ENCODE data around the gene MBNL2. TPM values are rescaled to one million over a fixed set of nuclear protein-coding genes. Genes with fewer than 3 reads are reported as not detected.

The MBNL2 gene
- total and polyA plus RNA-seq, 2 of the 13 experiments (the other 11 are each of a cell fraction or from before 2014, with no cell fraction given): 30.8 to 59.0 TPM

DNA sequence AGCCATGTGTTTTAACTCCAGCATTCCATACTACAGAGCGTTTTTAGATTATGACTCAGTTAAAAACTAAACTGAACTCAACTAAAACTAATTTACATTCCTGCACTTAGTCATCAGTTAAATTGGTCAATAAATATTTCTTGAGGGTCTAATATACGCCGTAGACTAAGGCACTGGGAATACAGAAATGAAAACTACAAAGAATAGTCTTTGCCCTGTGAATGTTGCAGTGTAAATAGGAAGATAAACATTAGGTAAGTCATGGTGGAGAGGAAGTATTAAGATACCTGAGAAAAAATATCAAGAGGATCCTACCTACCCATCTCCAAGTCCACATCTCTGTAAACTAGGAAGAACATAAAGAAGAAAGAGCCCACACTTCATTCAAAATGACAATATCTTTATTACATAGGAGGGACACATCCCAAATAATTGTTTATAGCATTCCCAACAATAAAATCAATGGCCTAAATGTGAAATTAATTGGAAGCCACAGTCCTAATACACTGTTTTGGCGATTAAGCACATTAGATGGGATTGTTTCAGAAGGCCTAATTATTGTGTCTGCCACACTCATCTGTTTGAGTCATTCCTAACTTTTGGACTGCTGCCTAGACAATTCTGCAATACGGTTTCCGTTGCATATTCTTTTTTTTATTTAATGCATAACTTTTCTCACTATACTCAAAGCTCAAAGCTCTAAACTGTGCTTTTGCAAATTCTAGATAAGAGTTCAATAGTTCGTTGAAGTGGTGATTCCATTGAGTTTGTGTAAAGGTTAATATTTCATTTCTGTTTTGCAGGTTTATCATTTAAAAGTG, 52.9 kb downstream of the MBNL2 start (continued):
- no peak for TF ChIP-seq RFXAP (CRISPR knock-in tag; IDR thresholded peaks at IDR 0.05; ENCODE audit: borderline replicate concordance)
- TF ChIP-seq FOXK1 (CRISPR knock-in tag; IDR thresholded peaks at IDR 0.05; ENCODE audit: borderline replicate concordance, low read depth): peak; percentile 76
- peak; percentile 38; the same call in 1 of the 2 replicates for TF ChIP-seq NFE2L2 (IDR thresholded peaks at IDR 0.05; ENCODE audit: low read length)
- no peak for TF ChIP-seq ZNF414 (CRISPR knock-in tag; IDR thresholded peaks at IDR 0.05)
- TF ChIP-seq SP5 (CRISPR knock-in tag; IDR thresholded peaks at IDR 0.05; ENCODE audit: borderline replicate concordance, low read depth): no peak
- no peak for TF ChIP-seq ZNF615 (CRISPR knock-in tag; IDR thresholded peaks at IDR 0.05; ENCODE audit: borderline replicate concordance)
- peak; percentile 87 for TF ChIP-seq MIER3 (CRISPR knock-in tag; IDR thresholded peaks at IDR 0.05; ENCODE audit: borderline replicate concordance)
- no peak for TF ChIP-seq MXI1 (IDR thresholded peaks at IDR 0.05; ENCODE audit: borderline replicate concordance, low read depth, low read length)
- no peak for TF ChIP-seq TFDP2 (CRISPR knock-in tag; IDR thresholded peaks at IDR 0.05)
- TF ChIP-seq, protein P1, sequence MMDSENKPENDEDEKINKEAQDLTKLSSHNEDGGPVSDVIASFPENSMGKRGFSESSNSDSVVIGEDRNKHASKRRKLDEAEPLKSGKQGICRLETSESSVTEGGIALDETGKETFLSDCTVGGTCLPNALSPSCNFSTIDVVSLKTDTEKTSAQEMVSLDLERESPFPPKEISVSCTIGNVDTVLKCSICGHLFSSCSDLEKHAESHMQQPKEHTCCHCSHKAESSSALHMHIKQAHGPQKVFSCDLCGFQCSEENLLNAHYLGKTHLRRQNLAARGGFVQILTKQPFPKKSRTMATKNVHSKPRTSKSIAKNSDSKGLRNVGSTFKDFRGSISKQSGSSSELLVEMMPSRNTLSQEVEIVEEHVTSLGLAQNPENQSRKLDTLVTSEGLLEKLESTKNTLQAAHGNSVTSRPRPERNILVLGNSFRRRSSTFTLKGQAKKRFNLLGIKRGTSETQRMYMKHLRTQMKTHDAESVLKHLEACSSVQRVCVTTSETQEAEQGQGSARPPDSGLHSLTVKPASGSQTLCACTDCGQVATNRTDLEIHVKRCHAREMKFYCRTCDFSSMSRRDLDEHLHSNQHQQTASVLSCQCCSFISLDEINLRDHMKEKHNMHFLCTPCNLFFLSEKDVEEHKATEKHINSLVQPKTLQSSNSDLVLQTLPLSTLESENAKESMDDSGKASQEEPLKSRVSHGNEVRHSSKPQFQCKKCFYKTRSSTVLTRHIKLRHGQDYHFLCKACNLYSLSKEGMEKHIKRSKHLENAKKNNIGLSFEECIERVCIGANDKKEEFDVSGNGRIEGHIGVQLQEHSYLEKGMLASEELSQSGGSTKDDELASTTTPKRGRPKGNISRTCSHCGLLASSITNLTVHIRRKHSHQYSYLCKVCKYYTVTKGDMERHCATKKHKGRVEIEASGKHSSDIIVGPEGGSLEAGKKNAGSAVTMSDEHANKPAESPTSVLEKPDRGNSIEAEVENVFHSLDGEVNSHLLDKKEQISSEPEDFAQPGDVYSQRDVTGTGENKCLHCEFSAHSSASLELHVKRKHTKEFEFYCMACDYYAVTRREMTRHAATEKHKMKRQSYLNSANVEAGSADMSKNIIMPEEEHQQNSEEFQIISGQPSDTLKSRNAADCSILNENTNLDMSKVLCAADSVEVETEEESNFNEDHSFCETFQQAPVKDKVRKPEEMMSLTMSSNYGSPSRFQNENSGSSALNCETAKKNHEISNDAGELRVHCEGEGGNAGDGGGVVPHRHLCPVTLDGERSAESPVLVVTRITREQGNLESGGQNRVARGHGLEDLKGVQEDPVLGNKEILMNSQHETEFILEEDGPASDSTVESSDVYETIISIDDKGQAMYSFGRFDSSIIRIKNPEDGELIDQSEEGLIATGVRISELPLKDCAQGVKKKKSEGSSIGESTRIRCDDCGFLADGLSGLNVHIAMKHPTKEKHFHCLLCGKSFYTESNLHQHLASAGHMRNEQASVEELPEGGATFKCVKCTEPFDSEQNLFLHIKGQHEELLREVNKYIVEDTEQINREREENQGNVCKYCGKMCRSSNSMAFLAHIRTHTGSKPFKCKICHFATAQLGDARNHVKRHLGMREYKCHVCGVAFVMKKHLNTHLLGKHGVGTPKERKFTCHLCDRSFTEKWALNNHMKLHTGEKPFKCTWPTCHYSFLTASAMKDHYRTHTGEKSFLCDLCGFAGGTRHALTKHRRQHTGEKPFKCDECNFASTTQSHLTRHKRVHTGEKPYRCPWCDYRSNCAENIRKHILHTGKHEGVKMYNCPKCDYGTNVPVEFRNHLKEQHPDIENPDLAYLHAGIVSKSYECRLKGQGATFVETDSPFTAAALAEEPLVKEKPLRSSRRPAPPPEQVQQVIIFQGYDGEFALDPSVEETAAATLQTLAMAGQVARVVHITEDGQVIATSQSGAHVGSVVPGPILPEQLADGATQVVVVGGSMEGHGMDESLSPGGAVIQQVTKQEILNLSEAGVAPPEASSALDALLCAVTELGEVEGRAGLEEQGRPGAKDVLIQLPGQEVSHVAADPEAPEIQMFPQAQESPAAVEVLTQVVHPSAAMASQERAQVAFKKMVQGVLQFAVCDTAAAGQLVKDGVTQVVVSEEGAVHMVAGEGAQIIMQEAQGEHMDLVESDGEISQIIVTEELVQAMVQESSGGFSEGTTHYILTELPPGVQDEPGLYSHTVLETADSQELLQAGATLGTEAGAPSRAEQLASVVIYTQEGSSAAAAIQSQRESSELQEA (CRISPR knock-in tag; IDR thresholded peaks at IDR 0.05; ENCODE audit: not compliant biosample characterization): no peak
- TF ChIP-seq MYC (CRISPR knock-in tag; IDR thresholded peaks at IDR 0.05; ENCODE audit: borderline replicate concordance): no peak
- TF ChIP-seq IKZF5 (CRISPR knock-in tag; IDR thresholded peaks at IDR 0.05): no peak; the same call in 1 of the 2 replicates
- no peak for TF ChIP-seq ZC3H4 (CRISPR knock-in tag; IDR thresholded peaks at IDR 0.05; ENCODE audit: borderline replicate concordance)
- TF ChIP-seq DPF2 (CRISPR knock-in tag; IDR thresholded peaks at IDR 0.05; ENCODE audit: borderline replicate concordance, low read depth): peak; percentile 92
- TF ChIP-seq ZNF749 (CRISPR knock-in tag; IDR thresholded peaks at IDR 0.05; ENCODE audit: borderline replicate concordance): no peak
- TF ChIP-seq ATM (IDR thresholded peaks at IDR 0.05; ENCODE audit: borderline replicate concordance): no peak
- peak; percentile 55; the same call in 1 of the 2 replicates for TF ChIP-seq NR2F2 (IDR thresholded peaks at IDR 0.05; ENCODE audit: borderline replicate concordance, low read depth)
